ENCODE measurements around the gene ADCY3. TPM values are rescaled to one million over a fixed set of nuclear protein-coding genes. Genes with fewer than 3 reads are reported as not detected.
A peak's percentile ranks its signal among the peaks of the same experiment; 100 is the strongest.

The ADCY3 gene
- total RNA-seq, 1 experiment from 2014 or later: 73.9 TPM

- peak in 1 of 2 experiments; percentile 59 for DNase-seq
- peaks cover 19% of the 10 kb centered on the region; the same call in 1 of the 2 replicates for H3K4me1 ChIP-seq
- peaks cover 55% of the 10 kb centered on the region for H3K36me3 ChIP-seq
- no peaks in the 10 kb centered on the region for H3K9me3 ChIP-seq (replicated peaks)
- H3K4me3 ChIP-seq: no peak overlapping the region
- no peaks in the 10 kb centered on the region for H3K27me3 ChIP-seq
- no peak overlapping the region for H3K27ac ChIP-seq
These were observed 94.8 kb downstream of the ADCY3 start for GRCh38 chr2:24824966-24825882.

GRCh38 chr2:24824071-24824588 is 95.9 kb downstream of the ADCY3 start:
- H3K4me1 ChIP-seq: peaks cover 19% of the 10 kb centered on the region; the same call in 1 of the 2 replicates
- no peak for DNase-seq
- peaks cover 66% of the 10 kb centered on the region for H3K36me3 ChIP-seq
- H3K27me3 ChIP-seq: no peaks in the 10 kb centered on the region
- no peak overlapping the region for H3K27ac ChIP-seq
- no peaks in the 10 kb centered on the region for H3K9me3 ChIP-seq (replicated peaks)
- no peak overlapping the region for H3K4me3 ChIP-seq

GRCh38 chr2:24822049-24822706 is 97.9 kb downstream of the ADCY3 start:
- no peaks in the 10 kb centered on the region for H3K27me3 ChIP-seq
- no peak overlapping the region for H3K27ac ChIP-seq
- H3K9me3 ChIP-seq (replicated peaks): no peaks in the 10 kb centered on the region
- no peak overlapping the region for H3K4me3 ChIP-seq
- H3K4me1 ChIP-seq: peaks cover 10% of the 10 kb centered on the region; the same call in 1 of the 2 replicates
- no peak for DNase-seq
- H3K36me3 ChIP-seq: peaks cover 83% of the 10 kb centered on the region

GRCh38 chr2:24821433-24821891 is 98.6 kb downstream of the ADCY3 start:
- peaks cover 91% of the 10 kb centered on the region for H3K36me3 ChIP-seq
- H3K9me3 ChIP-seq (replicated peaks): no peaks in the 10 kb centered on the region
- no peak overlapping the region for H3K27ac ChIP-seq
- peaks cover 4% of the 10 kb centered on the region; the same call in 1 of the 2 replicates for H3K4me1 ChIP-seq
- H3K27me3 ChIP-seq: no peaks in the 10 kb centered on the region
- H3K4me3 ChIP-seq: no peak overlapping the region
- no peak for DNase-seq

- H3K4me3 ChIP-seq: no peak overlapping the region
- DNase-seq: peak in 1 of 2 experiments; percentile 40
- H3K9me3 ChIP-seq (replicated peaks): no peaks in the 10 kb centered on the region
- H3K27me3 ChIP-seq: no peaks in the 10 kb centered on the region
- peaks cover 96% of the 10 kb centered on the region for H3K36me3 ChIP-seq
- H3K4me1 ChIP-seq: no peaks in the 10 kb centered on the region; the same call in 1 of the 2 replicates
- no peak overlapping the region for H3K27ac ChIP-seq
These were observed 99.2 kb downstream of the ADCY3 start for GRCh38 chr2:24820598-24821432.

GRCh38 chr2:24820175-24820513 is 99.9 kb downstream of the ADCY3 start:
- no peaks in the 10 kb centered on the region for H3K9me3 ChIP-seq (replicated peaks)
- H3K4me3 ChIP-seq: no peak overlapping the region
- peaks cover 97% of the 10 kb centered on the region for H3K36me3 ChIP-seq
- H3K27me3 ChIP-seq: no peaks in the 10 kb centered on the region
- H3K27ac ChIP-seq: no peak overlapping the region
- H3K4me1 ChIP-seq: no peaks in the 10 kb centered on the region
- DNase-seq: no peak

GRCh38 chr2:24819442-24820174 is 100.4 kb downstream of the ADCY3 start:
- no peaks in the 10 kb centered on the region for H3K27me3 ChIP-seq
- no peak overlapping the region for H3K27ac ChIP-seq
- no peaks in the 10 kb centered on the region for H3K4me1 ChIP-seq
- no peak for DNase-seq
- peaks cover 98% of the 10 kb centered on the region for H3K36me3 ChIP-seq
- H3K9me3 ChIP-seq (replicated peaks): no peaks in the 10 kb centered on the region
- no peak overlapping the region for H3K4me3 ChIP-seq

- Histone ChIP-seq H3K27me3 (no peaks in the 10 kb centered on the region), H3K4me1 (peaks cover 4% of the 10 kb centered on the region; the same call in 1 of the 2 replicates), H3K4me3 (no peak overlapping the region), H3K36me3 (peaks cover 98% of the 10 kb centered on the region), H3K9me3 (replicated peaks) (no peaks in the 10 kb centered on the region), H3K27ac (no peak overlapping the region)
- no peak for DNase-seq
These were observed 101.3 kb downstream of the ADCY3 start for GRCh38 chr2:24818721-24819167.

- Histone ChIP-seq H3K27ac (no peak overlapping the region), H3K4me1 (peaks cover 4% of the 10 kb centered on the region; the same call in 1 of the 2 replicates), H3K4me3 (no peak overlapping the region), H3K27me3 (no peaks in the 10 kb centered on the region), H3K36me3 (peaks cover 97% of the 10 kb centered on the region), H3K9me3 (replicated peaks) (no peaks in the 10 kb centered on the region)
- no peak for DNase-seq
These were observed 103.2 kb downstream of the ADCY3 start for GRCh38 chr2:24816884-24817283.

GRCh38 chr2:24816404-24816803 is 103.6 kb downstream of the ADCY3 start:
- peaks cover 97% of the 10 kb centered on the region for H3K36me3 ChIP-seq
- peaks cover 4% of the 10 kb centered on the region; the same call in 1 of the 2 replicates for H3K4me1 ChIP-seq
- H3K9me3 ChIP-seq (replicated peaks): no peaks in the 10 kb centered on the region
- no peaks in the 10 kb centered on the region for H3K27me3 ChIP-seq
- no peak for DNase-seq
- no peak overlapping the region for H3K4me3 ChIP-seq
- H3K27ac ChIP-seq: no peak overlapping the region

GRCh38 chr2:24815171-24815570 is 104.9 kb downstream of the ADCY3 start:
- peaks cover 4% of the 10 kb centered on the region; the same call in 1 of the 2 replicates for H3K4me1 ChIP-seq
- H3K27ac ChIP-seq: no peak overlapping the region
- no peak overlapping the region for H3K4me3 ChIP-seq
- peaks cover 92% of the 10 kb centered on the region for H3K36me3 ChIP-seq
- DNase-seq: no peak
- no peaks in the 10 kb centered on the region for H3K27me3 ChIP-seq
- H3K9me3 ChIP-seq (replicated peaks): no peaks in the 10 kb centered on the region

- H3K27me3 ChIP-seq: no peaks in the 10 kb centered on the region
- no peaks in the 10 kb centered on the region for H3K9me3 ChIP-seq (replicated peaks)
- H3K36me3 ChIP-seq: peaks cover 92% of the 10 kb centered on the region
- H3K27ac ChIP-seq: no peak overlapping the region
- peaks cover 4% of the 10 kb centered on the region; the same call in 1 of the 2 replicates for H3K4me1 ChIP-seq
- no peak for DNase-seq
- H3K4me3 ChIP-seq: no peak overlapping the region
These were observed 105.5 kb downstream of the ADCY3 start for GRCh38 chr2:24814516-24814915.

- Histone ChIP-seq H3K4me3 (no peak overlapping the region), H3K4me1 (peaks cover 7% of the 10 kb centered on the region), H3K27me3 (no peaks in the 10 kb centered on the region), H3K36me3 (peaks cover 89% of the 10 kb centered on the region), H3K27ac (no peak overlapping the region), H3K9me3 (replicated peaks) (no peaks in the 10 kb centered on the region)
- no peak for DNase-seq
These were observed 106.3 kb downstream of the ADCY3 start for GRCh38 chr2:24813691-24814137.
